ENCODE measurements around the gene CDH4.

- no peak for TF ChIP-seq CTCF (IDR thresholded peaks at IDR 0.05; ENCODE audit: borderline replicate concordance, extremely low read depth, low read length, poor library complexity, severe bottlenecking)
- no peak for TF ChIP-seq EZH2 (IDR thresholded peaks at IDR 0.05; ENCODE audit: borderline replicate concordance, low read depth, low read length, severe bottlenecking)
These were observed 549.4 kb downstream of the CDH4 start for GRCh38 chr20:61801428-61801827.
